OCI-LY7 (cell line): ENCODE measurements around the gene MRAP.

ENCODE experiments used
- CTCF ChIP-seq: fragments of 200-600 bp; sonication (generic); conservative IDR thresholded peaks from 2 replicates; pipeline ENCODE4 v1.5.1; 2014; ENCODE audit warnings: mild to moderate bottlenecking, antibody characterized with exemption, low read length, moderate library complexity, mixed read lengths
- EZH2phosphoT487 ChIP-seq: fragments of 200-600 bp; sonication (generic); IDR thresholded peaks from 2 replicates; pipeline ENCODE4 v1.6.1; 2018; ENCODE audit warnings: low read depth, borderline replicate concordance, mild to moderate bottlenecking, mixed run types, antibody characterized with exemption, low read length, moderate library complexity, mixed read lengths

GRCh38 chr21:32311621-32312020 lies 13.0 kb downstream of the MRAP start:
- TF ChIP-seq CTCF: no peak
- TF ChIP-seq EZH2phosphoT487: no peak
